ENCODE data around the gene FMO3. TPM values are rescaled to one million over a fixed set of nuclear protein-coding genes. Genes with fewer than 3 reads are reported as not detected.

The FMO3 gene
- total RNA-seq, 1 experiment from 2014 or later: not detected

GRCh38 chr1:171140401-171140800 lies 49.7 kb downstream of the FMO3 start:
- DNase-seq (ENCODE audit: low spot score): no peak
- Histone ChIP-seq H3K27ac (ENCODE audit: low read depth, low read length, poor library complexity, severe bottlenecking) (no peak overlapping the region), H3K4me1 (ENCODE audit: insufficient read depth, low read length, poor library complexity, severe bottlenecking) (no peaks in the 10 kb centered on the region), H3K27me3 (replicated peaks; ENCODE audit: insufficient read depth, low read depth, low read length, poor library complexity) (no peaks in the 10 kb centered on the region), H3K4me3 (ENCODE audit: low read depth, low read length, poor library complexity, severe bottlenecking) (no peak overlapping the region), H3K36me3 (ENCODE audit: insufficient read depth, low read length, poor library complexity, severe bottlenecking) (no peaks in the 10 kb centered on the region), H3K9me3 (ENCODE audit: low read depth, low read length, poor library complexity, severe bottlenecking) (no peaks in the 10 kb centered on the region)
- BruUV-seq (replicated peaks): no TSS peak
- intact Hi-C loops (cut with micrococcal nuclease; ENCODE audit: unreplicated experiment): no loop called here
- ChIA-PET CTCF (no interaction called here), POLR2A (ENCODE audit: low non-redundant PET) (no interaction called here)
- TF ChIP-seq EZH2 (IDR thresholded peaks at IDR 0.05; ENCODE audit: borderline replicate concordance, low read depth, low read length, poor library complexity, severe bottlenecking) (no peak), CTCF (conservative IDR thresholded peaks at IDR 0.05; ENCODE audit: low read depth, low read length) (no peak)

GRCh38 chr1:171140956-171141687 lies 50.4 kb downstream of the FMO3 start:
- H3K27ac ChIP-seq (ENCODE audit: low read depth, low read length, poor library complexity, severe bottlenecking): no peak overlapping the region
- POLR2A ChIA-PET (ENCODE audit: low non-redundant PET): no interaction called here
- CTCF ChIA-PET: no interaction called here

GRCh38 chr1:171141688-171142415 lies 51.1 kb downstream of the FMO3 start:
- intact Hi-C loops (cut with micrococcal nuclease; ENCODE audit: unreplicated experiment): no loop called here
- Histone ChIP-seq H3K36me3 (ENCODE audit: insufficient read depth, low read length, poor library complexity, severe bottlenecking) (no peaks in the 10 kb centered on the region), H3K4me3 (ENCODE audit: low read depth, low read length, poor library complexity, severe bottlenecking) (no peak overlapping the region), H3K4me1 (ENCODE audit: insufficient read depth, low read length, poor library complexity, severe bottlenecking) (no peaks in the 10 kb centered on the region), H3K27ac (ENCODE audit: low read depth, low read length, poor library complexity, severe bottlenecking) (no peak overlapping the region), H3K27me3 (replicated peaks; ENCODE audit: insufficient read depth, low read depth, low read length, poor library complexity) (no peaks in the 10 kb centered on the region), H3K9me3 (ENCODE audit: low read depth, low read length, poor library complexity, severe bottlenecking) (no peaks in the 10 kb centered on the region)
- no TSS peak for BruUV-seq (replicated peaks)
- TF ChIP-seq EZH2 (IDR thresholded peaks at IDR 0.05; ENCODE audit: borderline replicate concordance, low read depth, low read length, poor library complexity, severe bottlenecking) (no peak), CTCF (conservative IDR thresholded peaks at IDR 0.05; ENCODE audit: low read depth, low read length) (no peak)
- POLR2A ChIA-PET (ENCODE audit: low non-redundant PET): no interaction called here
- DNase-seq (ENCODE audit: low spot score): no peak
- CTCF ChIA-PET: no interaction called here

More at GRCh38 chr1:171140956-171141687, 50.4 kb downstream of the FMO3 start:
- no peak overlapping the region for H3K4me3 ChIP-seq (ENCODE audit: low read depth, low read length, poor library complexity, severe bottlenecking)
- BruUV-seq (replicated peaks): no TSS peak
- H3K27me3 ChIP-seq (replicated peaks; ENCODE audit: insufficient read depth, low read depth, low read length, poor library complexity): no peaks in the 10 kb centered on the region
- no peak for TF ChIP-seq EZH2 (IDR thresholded peaks at IDR 0.05; ENCODE audit: borderline replicate concordance, low read depth, low read length, poor library complexity, severe bottlenecking)
- TF ChIP-seq CTCF (conservative IDR thresholded peaks at IDR 0.05; ENCODE audit: low read depth, low read length): no peak
- H3K9me3 ChIP-seq (ENCODE audit: low read depth, low read length, poor library complexity, severe bottlenecking): no peaks in the 10 kb centered on the region
- no peak for DNase-seq (ENCODE audit: low spot score)
- intact Hi-C loops (cut with micrococcal nuclease; ENCODE audit: unreplicated experiment): no loop called here
- no peaks in the 10 kb centered on the region for H3K4me1 ChIP-seq (ENCODE audit: insufficient read depth, low read length, poor library complexity, severe bottlenecking)
- no peaks in the 10 kb centered on the region for H3K36me3 ChIP-seq (ENCODE audit: insufficient read depth, low read length, poor library complexity, severe bottlenecking)

All from A673 (cell line).